Left forelimb (tissue), 1 donor: Measurements from ENCODE around the gene RPS6KL1.

Experiments used
- DNase-seq: peaks from one replicate; pipeline ENCODE4 v3.0.0-alpha.2; 2018; ENCODE audit warnings: low spot score

RPS6KL1 gene

DNA sequence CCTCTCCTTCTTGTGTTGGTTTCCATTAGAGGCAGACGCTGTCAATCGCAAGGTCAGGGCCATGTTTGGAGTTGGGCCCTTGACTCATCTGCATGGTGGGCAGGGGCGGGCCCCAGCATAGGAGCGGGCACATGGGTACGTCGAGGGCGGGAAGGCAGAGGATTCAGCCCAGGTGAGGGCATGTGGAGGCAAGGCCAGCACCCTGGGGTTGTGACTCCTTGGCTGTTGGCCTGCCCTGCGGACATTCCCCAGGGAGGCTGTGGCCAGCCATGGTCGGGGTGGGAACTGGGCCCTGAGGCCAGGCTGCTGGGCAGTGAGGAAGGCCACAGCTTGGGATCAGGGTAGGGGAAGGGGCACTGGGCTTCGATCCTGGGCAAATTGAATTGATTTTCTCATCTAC is 10.3 kb downstream of the RPS6KL1 start:
- no peak for DNase-seq

DNA sequence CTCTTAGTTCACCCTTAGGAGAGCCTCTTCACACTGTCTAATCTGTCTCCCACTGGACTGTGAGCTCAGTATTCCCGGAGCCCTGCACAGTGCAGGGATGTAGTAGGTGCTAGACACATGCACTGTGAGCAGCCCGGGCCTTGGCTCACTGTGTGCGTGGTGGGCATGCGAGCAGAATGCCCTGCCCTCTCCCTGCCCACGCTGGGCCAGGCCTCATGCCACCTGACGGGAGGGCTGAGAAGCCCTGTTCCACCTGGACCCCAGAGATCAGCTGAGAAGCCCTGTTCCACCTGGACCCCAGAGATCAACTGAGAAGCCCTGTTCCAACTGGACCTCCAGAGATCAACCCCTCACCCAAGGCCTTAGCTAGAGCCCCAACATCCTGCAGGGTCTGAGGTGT is 10.9 kb downstream of the RPS6KL1 start:
- no peak for DNase-seq

DNA sequence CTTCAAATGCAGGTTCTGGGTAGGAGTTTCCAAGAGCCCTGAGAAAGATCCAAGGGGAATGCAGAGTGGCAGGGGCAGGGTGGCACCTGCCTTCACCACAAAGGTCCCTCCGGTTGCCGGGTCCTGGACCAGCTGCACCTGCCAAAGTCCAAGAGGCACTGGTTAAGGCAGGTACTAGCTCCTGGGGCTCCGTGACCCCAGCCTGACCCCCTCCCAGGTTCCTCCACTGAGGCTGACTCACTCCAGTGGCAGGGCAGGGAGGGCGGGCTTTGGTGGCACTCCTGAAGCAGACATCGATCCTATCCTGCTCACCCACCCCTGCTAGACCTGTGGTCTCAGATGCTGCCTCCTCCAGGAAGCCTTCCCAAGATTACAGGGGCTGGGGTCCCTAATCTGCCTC is 11.4 kb downstream of the RPS6KL1 start:
- no peak for DNase-seq

DNA sequence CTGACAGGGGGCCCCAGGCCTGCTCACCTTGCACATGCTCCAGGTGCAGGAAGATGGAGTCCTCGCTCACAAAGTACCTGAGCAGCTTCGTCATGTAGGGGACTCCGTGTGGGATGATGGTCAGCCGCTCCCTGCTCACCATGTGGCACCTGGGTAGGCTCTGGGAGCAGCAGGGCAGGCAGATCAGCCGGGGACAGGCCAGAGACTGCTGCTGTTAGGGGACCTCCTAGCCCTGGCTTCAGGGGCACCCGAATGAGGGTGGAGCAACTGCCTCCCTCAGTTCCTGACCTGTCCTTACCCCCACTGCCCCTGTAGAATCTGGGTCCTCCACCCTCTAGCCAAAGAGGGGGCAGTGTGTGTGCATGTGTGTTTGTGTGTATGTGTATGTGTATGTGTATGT is 11.8 kb downstream of the RPS6KL1 start:
- DNase-seq = no peak

DNA sequence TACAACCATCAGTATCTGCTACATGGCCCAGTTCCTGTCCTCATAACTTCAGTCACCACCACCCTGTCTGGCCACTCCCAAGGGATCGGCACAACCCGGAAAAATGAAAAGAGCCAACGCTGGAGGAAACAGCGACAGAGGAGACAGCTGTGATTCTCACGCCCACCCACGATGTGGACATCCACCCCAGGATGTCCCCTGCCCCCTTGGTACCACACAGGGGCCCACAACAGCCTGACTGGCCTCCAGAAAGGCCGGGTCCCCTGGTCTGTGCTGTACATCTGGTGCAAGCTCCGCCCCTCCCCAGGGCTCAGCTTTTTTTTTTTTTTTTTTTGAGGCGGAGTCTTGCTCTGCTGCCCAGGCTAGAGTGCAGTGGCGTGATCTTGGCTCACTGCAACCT is 12.5 kb downstream of the RPS6KL1 start:
- no peak for DNase-seq

DNA sequence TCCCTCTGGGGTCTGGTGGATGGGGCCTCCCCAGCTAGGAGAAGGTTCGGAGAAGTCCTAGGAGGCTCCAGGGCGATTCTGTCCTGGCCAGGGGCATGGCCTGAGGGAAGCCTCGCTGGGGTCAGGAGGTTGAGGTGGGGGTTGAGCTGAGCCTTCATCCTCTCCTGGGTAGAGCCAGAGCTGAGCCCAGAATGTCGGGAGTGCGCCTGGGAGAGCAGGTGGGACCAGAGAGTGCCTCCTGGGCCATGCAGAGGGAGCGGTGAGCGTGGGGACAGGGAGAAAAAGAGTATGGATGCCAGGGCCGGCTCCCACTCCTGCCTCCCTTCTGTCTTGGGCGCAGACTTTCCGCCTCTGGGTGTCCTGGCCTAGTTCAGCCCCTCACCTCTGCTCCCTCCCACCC is 13.1 kb downstream of the RPS6KL1 start:
- no peak for DNase-seq

DNA sequence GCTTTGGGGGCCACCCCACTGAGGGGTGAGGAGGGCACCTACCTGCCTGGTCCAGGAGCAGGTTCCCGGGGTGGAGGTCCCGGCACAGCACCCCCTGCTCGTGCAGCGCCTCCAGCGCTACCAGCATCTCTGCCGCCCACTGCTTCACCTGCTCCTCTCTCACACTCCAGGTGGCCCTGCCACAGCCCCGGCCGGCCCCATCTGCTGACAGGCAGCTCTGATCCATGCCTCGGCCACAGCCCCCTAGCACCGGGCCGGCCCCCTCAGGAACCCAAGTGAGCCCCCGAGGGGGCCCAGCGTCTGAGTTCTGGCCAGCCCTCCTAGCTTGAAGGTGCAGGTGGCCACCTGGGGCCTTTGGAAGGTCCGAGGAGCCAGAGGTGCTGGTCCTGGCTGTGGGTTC is 13.6 kb downstream of the RPS6KL1 start:
- DNase-seq = no peak

DNA sequence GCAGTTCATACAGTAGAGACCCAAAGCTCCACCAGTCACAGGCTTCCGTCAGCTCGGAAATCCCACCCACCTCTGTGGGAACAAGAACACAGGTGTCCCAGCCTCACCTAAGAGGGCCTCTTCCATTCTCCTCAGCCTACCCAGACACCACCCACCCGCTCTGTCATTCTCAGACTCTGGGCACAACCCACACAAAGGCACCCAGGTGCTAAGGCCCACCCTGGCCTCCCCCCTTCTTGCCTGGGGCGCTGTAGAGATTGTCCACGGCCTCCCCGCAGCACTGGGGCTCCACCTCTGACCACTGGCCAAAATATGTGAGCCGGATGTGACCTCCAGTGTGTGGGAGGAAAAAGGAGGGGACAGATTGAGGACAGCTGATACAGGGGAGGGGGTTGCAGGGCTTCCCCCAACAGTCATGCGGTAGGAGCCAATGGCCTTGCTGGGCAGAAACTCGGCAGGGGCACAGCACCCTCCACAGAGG is 14.2 kb downstream of the RPS6KL1 start:
- no peak for DNase-seq

DNA sequence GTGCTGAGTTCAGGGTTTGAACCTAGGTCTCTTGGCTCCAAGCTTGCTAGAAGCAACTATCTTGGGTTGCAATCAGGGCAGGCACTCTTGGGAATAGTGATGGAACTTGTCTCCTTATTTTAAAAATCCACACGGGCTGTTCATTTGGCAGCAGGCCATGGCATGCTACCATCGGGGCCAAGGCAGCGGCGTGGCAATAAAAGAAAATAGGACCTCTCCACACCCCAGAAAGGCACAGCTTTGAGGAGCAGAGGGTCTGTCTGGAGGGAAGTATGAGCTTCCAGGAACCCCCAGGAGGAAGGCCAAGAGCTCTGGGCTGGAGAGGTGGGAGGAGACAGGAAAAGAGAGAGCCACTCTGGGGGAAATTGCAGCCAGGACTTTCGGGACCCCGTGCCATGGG is 15.3 kb downstream of the RPS6KL1 start:
- no peak for DNase-seq

DNA sequence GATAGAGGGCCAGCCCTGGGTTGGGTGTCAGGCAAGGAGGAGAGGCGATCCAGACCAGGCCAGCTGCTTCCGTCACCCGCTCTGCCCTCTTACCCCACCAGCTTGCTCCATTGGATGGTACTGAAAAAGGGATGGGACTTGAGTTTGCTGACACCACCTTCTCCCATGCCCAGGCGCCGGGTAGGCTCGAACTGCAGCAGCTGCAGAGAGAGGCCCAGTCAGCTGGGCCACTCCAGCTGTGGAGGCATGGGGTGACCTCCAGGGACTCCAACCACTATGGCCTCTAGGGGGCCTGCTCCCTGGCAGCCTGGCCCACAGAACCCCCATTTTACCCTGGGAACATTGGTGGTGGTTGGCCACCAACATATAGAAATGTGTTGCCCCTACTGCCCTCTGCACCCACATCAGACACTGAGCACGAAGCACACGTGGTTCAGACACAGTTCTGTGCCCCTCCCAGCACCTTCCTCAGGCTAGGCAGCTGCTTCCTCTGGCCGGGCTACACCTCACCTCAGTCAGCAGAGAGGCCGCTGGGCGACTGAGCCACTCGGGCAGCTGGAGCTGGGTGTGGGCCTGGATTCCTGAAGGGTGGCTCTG is 16.0 kb downstream of the RPS6KL1 start:
- DNase-seq = no peak

DNA sequence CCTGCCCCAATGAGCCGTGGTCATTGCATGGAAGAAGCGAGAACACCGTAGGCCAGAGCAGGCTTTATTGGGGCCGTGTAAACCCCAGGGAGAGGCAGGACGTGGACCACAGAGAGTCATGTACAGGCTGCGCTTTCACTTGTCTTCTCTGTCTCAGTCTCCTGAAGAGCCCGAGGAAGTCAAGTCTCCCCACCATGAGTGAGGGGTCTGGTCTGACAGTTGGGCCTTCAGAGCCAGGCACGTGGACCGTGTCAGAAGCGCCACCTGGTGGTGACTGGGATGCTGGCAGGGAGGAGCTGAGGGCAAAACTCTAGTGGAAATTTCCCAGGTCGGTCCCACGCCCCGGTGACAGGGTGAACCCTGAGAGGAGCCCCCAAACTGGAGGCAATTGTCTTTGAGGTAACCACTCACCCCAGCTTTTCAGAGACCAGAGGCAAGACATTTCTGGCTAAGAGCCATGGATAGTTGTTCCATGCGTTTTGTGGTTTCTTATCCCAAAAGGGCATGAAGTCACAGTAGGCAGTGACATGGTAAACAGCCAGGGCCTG is 17.4 kb downstream of the RPS6KL1 start:
- no peak for DNase-seq

DNA sequence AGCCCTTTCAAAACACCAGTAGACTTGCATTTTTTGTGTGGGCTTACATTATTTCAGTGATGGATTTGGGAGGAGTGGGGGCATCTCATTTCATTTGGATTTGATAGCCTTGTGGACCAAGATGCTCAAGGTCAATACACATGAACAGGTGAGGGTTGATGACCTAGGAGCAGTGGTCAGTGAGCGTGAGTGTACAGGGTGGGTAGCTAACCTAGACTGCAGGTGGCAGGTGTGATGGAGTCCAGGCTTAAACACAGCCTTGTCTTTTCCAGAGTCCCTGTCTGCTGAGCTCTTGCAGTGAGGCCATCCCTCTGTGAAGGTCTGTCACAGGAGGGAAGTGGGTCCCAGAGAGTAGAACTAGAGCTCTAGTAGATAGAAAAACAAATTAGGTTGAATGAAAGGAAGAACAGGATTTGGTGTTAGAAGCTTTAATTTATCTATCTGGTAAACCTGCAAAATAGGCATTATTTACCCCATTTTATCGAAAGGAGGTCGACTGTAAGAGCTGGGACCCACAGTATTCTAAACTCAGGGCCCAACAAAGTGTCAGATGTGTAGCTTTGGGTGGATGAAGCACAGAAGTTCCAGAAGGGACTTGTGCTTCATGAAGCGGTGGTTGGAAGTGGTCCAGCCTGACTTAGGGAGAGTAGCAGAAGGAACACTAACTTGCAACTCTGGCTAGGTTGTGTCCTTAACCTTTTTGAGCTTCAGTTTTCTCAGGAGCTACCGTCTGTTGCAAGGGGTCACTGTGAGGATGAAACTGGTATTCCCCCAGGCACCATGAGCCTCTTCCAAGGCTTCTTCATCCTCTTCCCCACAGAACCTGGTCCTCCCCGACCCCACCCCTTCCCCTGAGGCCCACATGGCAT is 18.2 kb downstream of the RPS6KL1 start:
- no peak for DNase-seq

DNA sequence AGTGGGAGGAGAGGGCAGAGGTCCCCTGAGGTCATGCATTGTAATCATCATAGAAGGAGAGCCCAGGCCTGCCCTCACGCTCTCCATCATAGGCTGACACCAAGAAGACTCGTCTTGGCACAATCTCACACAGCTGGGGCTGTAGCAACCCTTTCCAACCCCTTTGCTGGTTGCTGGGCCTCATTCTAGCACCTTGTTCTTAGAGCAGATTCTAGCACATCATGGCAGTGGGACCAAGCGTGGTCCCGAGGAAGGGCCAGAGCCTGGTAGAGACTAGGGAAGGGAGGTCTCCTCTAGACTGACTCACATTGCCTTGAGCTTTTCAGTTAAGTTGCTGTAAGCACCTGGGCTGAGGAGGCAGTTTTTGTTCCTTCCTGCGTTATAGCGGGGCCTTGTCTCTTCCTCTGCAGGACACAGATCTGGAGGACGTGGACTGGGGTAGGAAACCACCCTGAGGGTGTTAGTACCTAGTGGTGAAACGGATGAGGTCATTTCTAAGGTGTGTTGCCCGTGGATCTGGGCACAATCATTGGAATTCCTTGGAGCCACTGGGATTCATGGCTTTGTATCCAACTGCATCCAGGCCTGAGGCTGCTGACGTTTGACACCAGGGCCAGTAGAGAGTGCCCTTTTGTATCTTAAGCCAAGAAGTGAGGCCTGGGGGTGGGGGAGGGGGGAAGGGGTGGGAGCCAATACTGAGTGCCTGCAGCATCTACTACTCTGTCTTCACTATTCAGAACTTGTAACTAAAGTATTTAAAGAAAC is 19.9 kb downstream of the RPS6KL1 start:
- DNase-seq = no peak

DNA sequence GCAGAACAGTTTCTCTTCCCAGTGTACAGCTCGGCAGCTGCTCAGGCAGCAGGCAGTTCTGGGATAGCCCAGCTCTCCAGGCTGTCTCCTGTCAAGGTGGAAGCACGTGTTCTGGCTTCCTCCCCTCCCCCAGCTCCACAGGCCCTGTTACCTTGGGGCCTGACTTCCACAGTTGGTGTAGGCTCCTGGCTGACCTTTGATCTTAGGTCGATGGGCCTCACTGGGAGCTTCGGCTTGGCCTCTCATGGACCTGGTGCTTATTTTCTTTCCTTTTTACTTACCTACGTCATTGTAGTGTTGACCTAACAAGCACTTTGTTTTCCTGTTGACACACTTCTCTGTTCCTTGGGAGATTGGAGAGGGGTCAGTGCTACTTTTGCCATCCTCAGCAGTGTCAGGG is 24.4 kb downstream of the RPS6KL1 start:
- no peak for DNase-seq

DNA sequence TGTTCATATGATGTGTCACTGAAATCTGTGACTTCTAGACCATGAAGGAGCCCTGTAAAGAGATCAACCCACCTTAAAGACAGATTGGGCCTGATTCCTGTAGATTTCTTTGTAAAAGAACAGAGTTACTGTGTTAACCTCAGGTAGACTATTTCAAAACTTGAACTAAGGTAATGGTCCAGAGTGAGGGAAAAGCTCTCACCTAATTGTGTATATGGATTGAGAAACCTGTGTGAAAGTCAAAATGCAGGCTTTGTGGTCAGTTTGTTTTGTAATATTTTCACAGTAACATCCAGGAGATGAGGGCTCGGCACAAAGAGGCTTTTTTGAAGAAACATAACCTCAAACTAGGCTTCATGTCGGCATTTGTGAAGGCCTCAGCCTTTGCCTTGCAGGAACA is 25.0 kb downstream of the RPS6KL1 start:
- no peak for DNase-seq

DNA sequence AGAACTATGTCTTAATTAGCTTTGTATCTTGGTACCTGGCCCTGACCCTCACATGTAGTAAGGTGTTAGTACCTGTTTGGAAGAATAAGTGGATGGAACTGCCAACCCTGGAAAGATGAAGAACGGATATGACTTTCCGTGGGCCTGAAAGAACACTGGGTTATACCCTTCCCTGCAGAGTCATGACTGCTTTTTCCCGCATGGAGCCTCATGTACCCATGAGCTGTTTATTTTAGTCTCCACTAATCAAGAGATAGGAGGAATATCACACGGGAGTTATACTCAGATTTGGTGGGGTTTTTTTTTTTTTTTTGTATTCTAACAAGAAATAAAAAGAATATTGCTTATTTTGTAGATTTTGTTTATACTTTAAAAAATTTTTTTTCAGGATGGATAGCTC is 25.4 kb downstream of the RPS6KL1 start:
- DNase-seq = no peak

DNA sequence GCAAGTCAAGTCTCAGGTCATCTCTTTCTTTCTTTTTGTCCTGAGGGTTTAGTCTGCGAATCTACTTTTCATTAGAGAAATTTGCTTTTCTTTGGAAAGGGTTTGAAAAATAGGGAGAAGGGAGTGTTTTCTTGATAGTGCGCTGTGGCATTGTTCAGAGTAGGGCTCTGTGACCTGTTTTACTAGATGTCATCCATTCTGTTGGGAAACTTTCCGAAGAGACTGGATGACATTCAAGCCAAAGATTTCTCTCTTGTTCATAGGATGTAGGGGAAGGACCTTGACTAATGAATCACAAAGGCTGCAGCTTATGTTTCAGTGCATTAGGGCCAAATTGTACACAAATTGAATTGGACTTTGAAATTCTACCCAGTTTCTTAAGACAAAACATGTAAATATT is 26.7 kb downstream of the RPS6KL1 start:
- no peak for DNase-seq

DNA sequence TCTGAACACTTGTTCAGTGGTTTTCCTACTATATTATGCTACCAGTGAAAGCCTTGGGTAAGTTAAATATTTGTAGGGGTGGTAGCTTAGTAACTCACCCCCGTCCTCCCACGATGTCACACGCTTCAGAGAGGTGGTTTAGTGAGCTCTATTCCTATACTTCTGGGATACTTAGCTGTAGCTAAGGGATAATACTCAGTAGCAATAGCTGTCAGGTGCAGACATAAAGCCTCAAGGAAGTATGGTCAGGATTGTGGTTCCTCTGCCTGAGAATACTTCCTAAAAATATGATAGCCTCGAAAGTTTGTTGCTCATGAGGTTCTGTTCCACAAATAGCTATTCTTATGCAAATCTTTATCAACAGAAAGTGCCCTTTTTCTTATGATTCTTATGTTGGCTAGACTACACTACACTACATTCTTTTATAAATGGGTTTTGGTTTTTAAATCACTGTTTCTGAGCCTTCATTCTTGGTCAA is 29.4 kb downstream of the RPS6KL1 start:
- DNase-seq = no peak

DNA sequence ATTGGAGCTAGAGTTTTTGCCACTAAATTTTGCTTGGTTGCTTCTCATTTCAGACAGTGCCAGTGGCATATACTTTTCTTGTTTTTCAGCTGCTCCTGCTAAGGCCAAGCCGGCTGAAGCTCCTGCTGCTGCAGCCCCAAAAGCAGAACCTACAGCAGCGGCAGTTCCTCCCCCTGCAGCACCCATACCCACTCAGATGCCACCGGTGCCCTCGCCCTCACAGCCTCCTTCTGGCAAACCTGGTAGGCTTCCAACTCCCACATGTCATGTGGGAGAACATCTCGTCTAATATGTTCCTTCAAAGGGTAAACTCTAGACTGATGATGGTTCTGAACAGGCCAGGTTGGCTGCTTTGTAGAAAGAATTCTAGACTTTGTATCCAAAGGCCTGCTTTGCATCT is 30.3 kb downstream of the RPS6KL1 start:
- no peak for DNase-seq

DNA sequence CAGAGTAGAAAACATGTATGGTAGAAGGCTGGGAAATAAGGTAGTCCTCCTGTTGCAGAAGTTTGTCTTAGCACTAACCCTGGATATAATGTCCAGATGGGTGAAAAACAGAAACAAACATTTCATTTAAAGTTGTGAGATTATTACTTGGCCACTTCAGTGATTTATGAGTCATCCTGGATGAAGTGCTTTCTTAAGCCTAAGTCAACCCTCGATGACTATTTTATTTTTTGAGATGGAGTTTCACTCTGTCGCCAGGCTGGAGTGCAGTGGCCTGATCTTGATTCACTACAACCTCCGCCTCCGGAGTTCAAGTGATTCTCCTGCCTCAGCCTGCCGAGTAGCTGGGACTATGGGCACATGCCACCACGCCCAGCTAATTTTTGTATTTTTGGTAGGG is 31.2 kb downstream of the RPS6KL1 start:
- DNase-seq = no peak

DNA sequence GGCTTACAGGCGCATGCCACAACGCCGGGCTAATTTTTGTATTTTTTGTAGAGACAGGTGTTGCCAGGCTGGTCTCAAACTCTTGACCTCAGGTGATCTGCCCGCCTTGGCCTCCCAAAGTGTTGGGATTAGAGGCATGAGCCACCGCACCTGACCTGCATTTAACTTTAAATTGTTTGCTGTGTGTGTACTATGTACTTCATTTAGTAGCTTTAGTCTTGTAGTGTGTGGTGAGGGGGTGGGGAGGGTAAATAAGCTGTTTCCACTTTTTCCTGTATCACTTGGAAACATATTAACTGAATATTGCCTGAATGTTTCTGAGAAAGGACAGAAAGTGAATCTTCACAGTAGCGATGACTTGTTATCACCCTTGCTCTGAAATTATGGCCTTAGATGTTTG is 32.8 kb downstream of the RPS6KL1 start:
- no peak for DNase-seq
